Anterior cingulate cortex (tissue), 58 donors: Measurements from ENCODE around the gene FAM89B.

Source experiments
- DNase-seq, 58 donors: peaks; one replicate each; lab custom pipeline; 2025; lab: John Stamatoyannopoulos, UW

FAM89B gene

GRCh38 chr11:65571420-65571819 is 918 bp upstream of the FAM89B start:
- no peak for DNase-seq

- no peak for DNase-seq
These were observed 398 bp upstream of the FAM89B start for GRCh38 chr11:65571940-65572339.

GRCh38 chr11:65573391-65574079 is 1.2 kb downstream of the FAM89B start:
- peak in 3 of 58 donors; percentile 44 to 51 (median 46) for DNase-seq

DNA sequence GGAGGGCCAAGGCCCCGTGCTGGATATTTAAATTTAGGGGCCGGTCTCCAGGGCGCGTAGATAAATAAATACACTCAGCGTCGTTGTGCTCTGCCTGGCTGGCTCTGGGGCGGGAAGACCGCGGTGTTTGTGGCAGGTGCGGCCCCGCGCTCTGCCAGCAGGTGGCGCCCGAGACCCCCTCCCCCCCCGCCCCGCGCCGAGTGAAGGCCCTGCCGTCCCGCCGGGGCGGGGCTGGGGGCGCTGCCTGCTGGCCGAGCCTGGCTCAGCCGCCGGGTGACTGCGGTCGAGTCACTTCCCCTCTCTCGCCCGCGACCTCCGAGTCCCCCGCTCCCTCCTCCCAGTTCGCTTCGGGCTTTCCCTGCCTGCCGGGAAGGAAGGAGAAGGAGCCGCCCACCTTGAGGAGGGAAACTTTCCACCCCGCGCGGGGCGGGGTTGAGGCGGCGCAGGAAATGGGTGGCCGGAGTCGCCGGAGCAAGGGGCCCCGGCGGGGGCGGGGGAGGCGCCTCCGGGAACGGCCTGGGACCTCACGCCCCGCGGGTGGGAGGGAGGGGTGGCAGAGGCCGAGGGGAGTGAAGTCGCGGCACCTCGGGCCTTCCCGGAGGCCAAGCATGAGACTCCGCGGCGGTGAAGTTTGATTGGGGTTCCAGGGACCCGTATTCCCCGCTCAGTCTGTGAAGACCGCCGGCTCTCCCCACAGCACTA is 1.9 kb downstream of the FAM89B start:
- peak in 57 of 58 donors; percentile 19 to 87 (median 68) for DNase-seq

- peak in 1 of 58 donors; percentile 37 for DNase-seq
These were observed 2.7 kb downstream of the FAM89B start for GRCh38 chr11:65574811-65575567.

- peak in 1 of 58 donors; percentile 24 for DNase-seq
These were observed 3.4 kb downstream of the FAM89B start, which contains the start of gene EHBP1L1 for GRCh38 chr11:65575568-65576231. Gene EHBP1L1 (plus strand): TSS chr11:65576053. CDS start chr11:65576303, 250 bp downstream.

- no peak for DNase-seq
These were observed 4.0 kb downstream of the FAM89B start for GRCh38 chr11:65576232-65576866.

GRCh38 chr11:65576867-65577755 is 4.8 kb downstream of the FAM89B start:
- DNase-seq = peak in 2 of 58 donors; percentile 29 to 44

GRCh38 chr11:65577756-65578109 is 5.4 kb downstream of the FAM89B start:
- DNase-seq = no peak

DNA sequence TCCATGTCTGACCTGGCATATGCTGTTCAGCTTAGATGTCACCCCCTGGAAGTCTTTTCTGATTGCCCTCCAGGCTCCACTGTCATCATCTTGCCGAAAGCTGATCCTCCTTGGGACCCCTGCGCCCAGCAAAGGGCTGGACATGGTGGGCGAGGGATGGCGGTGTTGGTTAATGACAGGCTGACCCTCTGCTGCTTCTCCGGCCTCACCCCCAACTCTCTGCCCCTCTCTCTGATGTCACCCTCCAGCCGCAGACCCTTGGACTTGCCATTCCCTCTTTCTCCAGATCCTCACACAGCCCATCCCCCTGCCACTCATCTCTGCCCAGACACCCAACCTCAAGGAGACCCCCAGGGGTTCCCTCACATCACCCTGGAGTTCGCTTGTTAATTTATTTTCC is 5.8 kb downstream of the FAM89B start:
- no peak for DNase-seq

DNA sequence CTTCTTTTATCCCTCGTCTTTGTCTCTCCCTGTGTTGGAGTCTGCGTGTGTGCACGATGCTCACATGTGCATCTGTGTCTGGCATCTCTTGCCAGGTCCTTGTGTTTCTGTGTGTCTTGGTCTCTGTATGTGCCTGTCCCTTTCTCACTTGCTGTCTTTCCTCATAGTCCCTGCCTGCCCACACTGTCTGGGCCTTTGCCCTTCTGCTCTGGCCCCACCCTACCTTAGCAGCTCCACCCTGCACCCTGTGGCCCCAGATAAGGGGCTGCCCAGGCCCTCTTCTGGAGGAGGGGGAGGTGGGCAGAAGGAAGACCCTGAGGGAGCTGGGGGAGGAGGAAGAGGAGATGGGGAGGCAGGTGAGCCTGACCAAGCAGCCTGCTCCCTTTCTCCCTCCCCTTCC is 6.3 kb downstream of the FAM89B start:
- DNase-seq = no peak

- no peak for DNase-seq
These were observed 7.0 kb downstream of the FAM89B start for GRCh38 chr11:65579291-65579690.

- DNase-seq = no peak
These were observed 7.8 kb downstream of the FAM89B start for GRCh38 chr11:65580031-65580692.

GRCh38 chr11:65580756-65581155 is 8.4 kb downstream of the FAM89B start:
- no peak for DNase-seq

DNA sequence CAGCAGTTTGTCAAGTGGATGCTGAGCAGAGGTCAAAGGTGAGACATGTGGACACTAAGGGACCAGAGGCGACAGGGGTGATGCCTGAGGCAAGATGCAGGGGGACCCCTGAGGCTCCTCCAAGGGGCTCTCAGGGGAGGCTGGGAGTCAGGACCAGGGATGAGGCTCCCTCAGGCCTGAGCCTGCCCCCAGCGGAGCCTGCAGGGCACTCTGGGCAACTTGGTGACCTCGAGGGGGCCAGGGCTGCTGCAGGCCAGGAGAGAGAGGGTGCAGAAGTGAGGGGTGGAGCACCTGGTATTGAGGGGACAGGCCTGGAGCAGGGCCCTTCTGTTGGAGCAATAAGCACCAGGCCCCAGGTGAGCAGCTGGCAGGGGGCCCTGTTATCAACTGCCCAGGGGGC is 9.6 kb downstream of the FAM89B start:
- no peak for DNase-seq

DNA sequence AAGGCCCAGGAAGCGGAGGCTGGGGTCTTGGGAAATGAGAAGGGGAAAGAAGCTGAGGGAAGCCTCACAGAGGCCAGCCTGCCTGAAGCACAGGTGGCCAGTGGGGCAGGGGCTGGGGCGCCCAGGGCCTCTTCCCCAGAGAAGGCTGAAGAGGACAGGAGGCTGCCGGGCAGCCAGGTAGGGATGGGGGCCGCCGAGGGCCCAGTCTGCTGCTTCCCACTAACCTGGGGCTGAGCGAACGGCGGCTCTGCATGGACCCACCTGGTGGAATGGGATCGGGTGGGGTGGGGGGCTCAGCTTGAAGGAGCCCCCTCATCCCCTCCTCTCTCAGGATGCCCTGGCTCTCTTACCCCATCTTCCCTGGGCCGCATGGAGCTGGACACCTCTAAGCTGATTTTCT is 11.3 kb downstream of the FAM89B start:
- DNase-seq = no peak

GRCh38 chr11:65584106-65584505 is 11.8 kb downstream of the FAM89B start:
- DNase-seq = peak in 1 of 58 donors; percentile 10

- DNase-seq = peak in 29 of 58 donors; percentile 17 to 80 (median 41)
These were observed 12.4 kb downstream of the FAM89B start for GRCh38 chr11:65584723-65585171.
